Body of pancreas (tissue), 4 donors: ENCODE measurements around the gene LPP.

Experiments
- CTCF ChIP-seq, 7 experiments: fragments of 450-650 bp in 4 of 7; fragments of 200-600 bp in 3 of 7; sonication (generic) in 3 of 7; IDR thresholded peaks; one replicate each; pipeline ENCODE4 v1.5.1; 2016 to 2019; ENCODE audit warnings: antibody characterized with exemption in 7 of 7
- POLR2A ChIP-seq, 3 donors: fragments of 450-650 bp; IDR thresholded peaks; one replicate each; pipeline ENCODE4 v1.6.1; 2016; ENCODE audit warnings: antibody characterized with exemption in 3 of 3, mild to moderate bottlenecking in 2 of 3

GRCh38 chr3:188135271-188135670, 18.7 kb upstream of the LPP start:
- no peak for TF ChIP-seq POLR2A (IDR thresholded peaks at IDR 0.05)
- TF ChIP-seq CTCF (IDR thresholded peaks at IDR 0.05), result no peak
